ENCODE data around the gene FLRT3. TPM values are rescaled to one million over a fixed set of nuclear protein-coding genes. Genes with fewer than 3 reads are reported as not detected.

The FLRT3 gene
- total and polyA plus RNA-seq, 9 of the 15 experiments (the other 6 are each of a cell fraction or from before 2014, with no cell fraction given), result 0.04 TPM; not detected in 8

GRCh38 chr20:14375416-14375985 lies 38.1 kb upstream of the FLRT3 start:
- FAIRE-seq, result no peak

More at GRCh38 chr20:14375416-14375985, 38.1 kb upstream of the FLRT3 start:
- Histone ChIP-seq H3K79me2 (ENCODE audit: control insufficient read depth, insufficient read depth, low read length) (no peaks in the 10 kb centered on the region), H4K20me1 (replicated peaks; ENCODE audit: control insufficient read depth, insufficient read depth, low read length) (no peaks in the 10 kb centered on the region), H3K36me3 (ENCODE audit: control insufficient read depth, insufficient read depth, low read length) (no peaks in the 10 kb centered on the region), H3K27me3 (ENCODE audit: control insufficient read depth in 2 of 2, insufficient read depth in 2 of 2, low read length in 2 of 2) (no peaks in the 10 kb centered on the region), H2AFZ (ENCODE audit: low read depth, low read length) (no peak overlapping the region), H3K27ac (ENCODE audit: extremely low read depth, low read depth, low read length) (no peak overlapping the region), H3K9ac (ENCODE audit: insufficient read depth in 1 of 2, low read depth in 2 of 2, low read length in 2 of 2) (no peak overlapping the region), H3K9me1 (ENCODE audit: control insufficient read depth, insufficient read depth, low read length) (no peaks in the 10 kb centered on the region), H3K4me3 (no peak overlapping the region), H3K4me1 (replicated peaks in 1 of 2; ENCODE audit: control insufficient read depth in 2 of 2, insufficient read depth in 2 of 2, low read length in 2 of 2) (no peaks in the 10 kb centered on the region), H3K9me3 (replicated peaks; ENCODE audit: control insufficient read depth, insufficient read depth, low read depth, low read length) (no peaks in the 10 kb centered on the region), H3K4me2 (ENCODE audit: insufficient read depth, low read length) (no peak overlapping the region)
- in situ Hi-C loops (cut with MboI) (no loop called here), intact Hi-C loops (cut with micrococcal nuclease) (no loop called here)
- no TSS peak for BruUV-seq (replicated peaks)
- ATAC-seq (no peak), DNase-seq (ENCODE audit: extremely low read depth in 1 of 4, low spot score in 3 of 4) (no peak)
- ChIA-PET POLR2A (no interaction called here), CTCF (ENCODE audit: low intra/inter-chr PET ratio) (no interaction called here)
- WGBS (ENCODE audit: insufficient coverage, low coverage, missing lambda C conversion rate), result 7% methylated on average over 3 of the region's 4 CpGs
- TF ChIP-seq GTF2E2 (tag; IDR thresholded peaks at IDR 0.05) (no peak), CBFB (CRISPR knock-in tag; IDR thresholded peaks at IDR 0.05) (no peak), TBL1XR1 (IDR thresholded peaks at IDR 0.05; ENCODE audit: low read length in 2 of 2) (no peak), TCF7L2 (IDR thresholded peaks at IDR 0.05; ENCODE audit: low read depth, low read length) (no peak), ZNF407 (IDR thresholded peaks at IDR 0.05; ENCODE audit: low read depth) (no peak), ZNF583 (CRISPR knock-in tag; IDR thresholded peaks at IDR 0.05) (no peak), BHLHE40 (IDR thresholded peaks at IDR 0.05; ENCODE audit: low read length) (no peak), ZNF23 (CRISPR knock-in tag; IDR thresholded peaks at IDR 0.05) (no peak), ZFPM2 (CRISPR knock-in tag; IDR thresholded peaks at IDR 0.05) (no peak), ZNF57 (CRISPR knock-in tag; IDR thresholded peaks at IDR 0.05) (no peak), NCOR1 (IDR thresholded peaks at IDR 0.05) (no peak), GATAD2B (IDR thresholded peaks at IDR 0.05; ENCODE audit: borderline replicate concordance) (no peak)
